ENCODE measurements around the gene LPCAT3. TPM values are rescaled to one million over a fixed set of nuclear protein-coding genes. Genes with fewer than 3 reads are reported as not detected.

Gene LPCAT3
- polyA plus RNA-seq, 1 donor (not counting 4 experiments of a cell fraction or from before 2014, with no cell fraction given): 69.1 TPM

DNA sequence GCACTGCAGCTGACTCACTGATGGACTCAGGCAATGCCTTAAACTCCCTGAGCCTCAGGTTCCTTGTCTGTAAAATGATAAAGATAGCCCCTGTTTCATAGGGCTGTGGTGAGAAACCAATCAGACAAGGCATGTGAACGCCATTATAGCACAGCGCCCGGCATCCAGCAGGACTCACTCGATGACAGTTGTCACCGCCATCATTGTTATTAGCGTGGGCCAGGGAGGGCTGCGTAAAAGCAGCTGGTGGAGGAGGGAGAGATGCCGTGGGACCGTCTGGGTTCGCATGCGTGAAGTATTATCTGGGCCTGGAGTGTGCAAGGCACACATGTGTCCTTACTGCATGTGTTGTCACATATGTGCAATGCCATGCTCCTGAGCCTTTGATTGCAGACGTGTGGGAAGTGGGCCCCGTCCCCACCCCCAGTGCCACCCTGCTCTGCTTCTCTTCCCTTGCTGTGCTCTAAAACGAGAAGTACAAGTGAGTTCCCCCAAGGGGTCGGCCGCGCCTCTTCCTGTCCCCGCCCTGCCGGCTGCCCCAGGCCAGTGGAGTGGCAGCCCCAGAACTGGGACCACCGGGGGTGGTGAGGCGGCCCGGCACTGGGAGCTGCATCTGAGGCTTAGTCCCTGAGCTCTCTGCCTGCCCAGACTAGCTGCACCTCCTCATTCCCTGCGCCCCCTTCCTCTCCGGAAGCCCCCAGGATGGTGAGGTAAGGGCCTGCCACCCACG lies 67.3 kb downstream of the LPCAT3 start, which contains the start of gene PTPN6:
PTPN6 (plus strand) TSS at position 546 of the 730 bp plus-strand sequence; CDS start at position 703, 157 bp downstream.
- H3K4me3 ChIP-seq (ENCODE audit: control insufficient read depth in 2 of 3, extremely low read depth in 1 of 3, insufficient read depth in 2 of 3, low read depth in 1 of 3, low read length in 3 of 3): no peak within 1 kb of the TSS
- dilution Hi-C loops (cut with MboI; ENCODE audit: extremely low pct_ligation_motif_present, low sequenced_read_pairs): no loop called here

DNA sequence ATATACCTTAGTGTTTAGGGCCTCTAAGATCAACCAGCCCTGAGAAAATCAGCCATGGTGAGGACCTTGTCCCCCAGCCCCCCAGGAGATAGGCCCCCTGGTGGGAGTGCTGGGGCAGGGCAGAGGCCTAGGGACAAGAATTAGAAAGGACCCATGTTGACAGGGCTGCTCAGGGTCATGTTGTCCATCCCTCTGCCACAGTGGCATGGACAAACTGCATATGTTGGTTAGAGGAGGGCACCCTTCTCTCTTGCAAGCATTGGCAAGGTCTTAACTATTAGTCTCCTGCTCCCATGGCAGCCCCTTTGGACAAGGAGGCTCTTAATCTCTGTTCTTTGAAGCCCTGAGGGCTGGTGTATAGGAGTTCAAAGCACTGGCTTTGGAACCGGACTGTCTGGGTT lies 67.9 kb downstream of the LPCAT3 start:
- no peak overlapping the region for H3K4me3 ChIP-seq (ENCODE audit: control insufficient read depth in 2 of 3, extremely low read depth in 1 of 3, insufficient read depth in 2 of 3, low read depth in 1 of 3, low read length in 3 of 3)
- H2AFZ ChIP-seq (ENCODE audit: control insufficient read depth, low read length): no peak overlapping the region
- TF ChIP-seq EZH2 (IDR thresholded peaks at IDR 0.05; ENCODE audit: low read length): no peak
- peak in 1 of 3 experiments; percentile 22 for TF ChIP-seq CTCF (optimal IDR thresholded peaks at IDR 0.05 in 1 of 3, IDR thresholded peaks at IDR 0.05 in 1 of 3, conservative IDR thresholded peaks at IDR 0.05 in 1 of 3; ENCODE audit: extremely low read depth in 1 of 3, insufficient read depth in 2 of 3, low read length in 3 of 3)
- dilution Hi-C loops (cut with MboI; ENCODE audit: extremely low pct_ligation_motif_present, low sequenced_read_pairs): no loop called here
- no peak overlapping the region for H3K9ac ChIP-seq (ENCODE audit: control insufficient read depth, extremely low read depth, insufficient read depth, low read length)
- no peaks in the 10 kb centered on the region for H3K9me1 ChIP-seq (ENCODE audit: control insufficient read depth, extremely low read depth, insufficient read depth, low read length)
- no peaks in the 10 kb centered on the region for H3K36me3 ChIP-seq (ENCODE audit: control insufficient read depth in 2 of 2, extremely low read depth in 1 of 2, insufficient read depth in 2 of 2, low read length in 2 of 2)
- DNase-seq (ENCODE audit: low read depth, low spot score) (no peak), FAIRE-seq (no peak)
- H3K9me3 ChIP-seq (ENCODE audit: control insufficient read depth, low read depth, low read length): no peaks in the 10 kb centered on the region
- H3K27ac ChIP-seq (ENCODE audit: control insufficient read depth, insufficient read depth, low read length): no peak overlapping the region
- no peak overlapping the region for H3K4me2 ChIP-seq (ENCODE audit: control insufficient read depth, extremely low read depth, insufficient read depth, low read depth, low read length)
- H3K4me1 ChIP-seq (ENCODE audit: control insufficient read depth, extremely low read depth, insufficient read depth, low read length): peaks cover 15% of the 10 kb centered on the region
- no peaks in the 10 kb centered on the region for H4K20me1 ChIP-seq (ENCODE audit: control insufficient read depth, extremely low read depth, insufficient read depth, low read length)
- H3K27me3 ChIP-seq (ENCODE audit: control insufficient read depth, extremely low read depth, insufficient read depth, low read length): no peaks in the 10 kb centered on the region
- H3K79me2 ChIP-seq (ENCODE audit: control insufficient read depth, insufficient read depth, low read length): peaks cover 5% of the 10 kb centered on the region

More for the DNA sequence above, 67.3 kb downstream of the LPCAT3 start, which contains the start of gene PTPN6:
- FAIRE-seq (no peak), DNase-seq (ENCODE audit: low read depth, low spot score) (no peak)
- TF ChIP-seq CTCF (optimal IDR thresholded peaks at IDR 0.05 in 1 of 3, IDR thresholded peaks at IDR 0.05 in 1 of 3, conservative IDR thresholded peaks at IDR 0.05 in 1 of 3; ENCODE audit: extremely low read depth in 1 of 3, insufficient read depth in 2 of 3, low read length in 3 of 3) (no peak), EZH2 (IDR thresholded peaks at IDR 0.05; ENCODE audit: low read length) (no peak)
- Histone ChIP-seq H2AFZ (ENCODE audit: control insufficient read depth, low read length) (no peak within 1 kb of the TSS), H3K9me3 (ENCODE audit: control insufficient read depth, low read depth, low read length) (no peaks in the 10 kb centered on the region), H3K9ac (ENCODE audit: control insufficient read depth, extremely low read depth, insufficient read depth, low read length) (no peak within 1 kb of the TSS), H3K79me2 (ENCODE audit: control insufficient read depth, insufficient read depth, low read length) (peaks cover 3% of the 10 kb centered on the region), H3K36me3 (ENCODE audit: control insufficient read depth in 2 of 2, extremely low read depth in 1 of 2, insufficient read depth in 2 of 2, low read length in 2 of 2) (no peaks in the 10 kb centered on the region), H4K20me1 (ENCODE audit: control insufficient read depth, extremely low read depth, insufficient read depth, low read length) (no peaks in the 10 kb centered on the region), H3K27me3 (ENCODE audit: control insufficient read depth, extremely low read depth, insufficient read depth, low read length) (no peaks in the 10 kb centered on the region), H3K27ac (ENCODE audit: control insufficient read depth, insufficient read depth, low read length) (no peak within 1 kb of the TSS), H3K4me1 (ENCODE audit: control insufficient read depth, extremely low read depth, insufficient read depth, low read length) (peaks cover 9% of the 10 kb centered on the region), H3K4me2 (ENCODE audit: control insufficient read depth, extremely low read depth, insufficient read depth, low read depth, low read length) (no peak within 1 kb of the TSS), H3K9me1 (ENCODE audit: control insufficient read depth, extremely low read depth, insufficient read depth, low read length) (no peaks in the 10 kb centered on the region)
